Coronary artery (tissue), 2 donors: ENCODE data around the gene CFAP107.
"Not testable (repeated sequence)": the region's sequence is repeated elsewhere in the genome, so short reads cannot be mapped to it uniquely, and the experiment has no call there.

Source experiments
- DNase-seq: peaks from one replicate; pipeline ENCODE4 v3.0.0-alpha.2; 2017; ENCODE audit warnings: low spot score
- H3K27ac ChIP-seq, 2 donors: fragments of 200-600 bp; sonication (generic); one replicate each; pipeline ENCODE4 v1.5.1; 2016 to 2019
- H3K4me3 ChIP-seq: fragments of 200-600 bp; sonication (generic); 2 replicates; pipeline ENCODE4 v1.5.1; 2016; ENCODE audit warnings: mild to moderate bottlenecking, moderate library complexity
- CTCF ChIP-seq: fragments of 200-600 bp; sonication (generic); IDR thresholded peaks from one replicate; pipeline ENCODE4 v1.5.1; 2019; ENCODE audit warnings: antibody characterized with exemption

Gene CFAP107

DNA sequence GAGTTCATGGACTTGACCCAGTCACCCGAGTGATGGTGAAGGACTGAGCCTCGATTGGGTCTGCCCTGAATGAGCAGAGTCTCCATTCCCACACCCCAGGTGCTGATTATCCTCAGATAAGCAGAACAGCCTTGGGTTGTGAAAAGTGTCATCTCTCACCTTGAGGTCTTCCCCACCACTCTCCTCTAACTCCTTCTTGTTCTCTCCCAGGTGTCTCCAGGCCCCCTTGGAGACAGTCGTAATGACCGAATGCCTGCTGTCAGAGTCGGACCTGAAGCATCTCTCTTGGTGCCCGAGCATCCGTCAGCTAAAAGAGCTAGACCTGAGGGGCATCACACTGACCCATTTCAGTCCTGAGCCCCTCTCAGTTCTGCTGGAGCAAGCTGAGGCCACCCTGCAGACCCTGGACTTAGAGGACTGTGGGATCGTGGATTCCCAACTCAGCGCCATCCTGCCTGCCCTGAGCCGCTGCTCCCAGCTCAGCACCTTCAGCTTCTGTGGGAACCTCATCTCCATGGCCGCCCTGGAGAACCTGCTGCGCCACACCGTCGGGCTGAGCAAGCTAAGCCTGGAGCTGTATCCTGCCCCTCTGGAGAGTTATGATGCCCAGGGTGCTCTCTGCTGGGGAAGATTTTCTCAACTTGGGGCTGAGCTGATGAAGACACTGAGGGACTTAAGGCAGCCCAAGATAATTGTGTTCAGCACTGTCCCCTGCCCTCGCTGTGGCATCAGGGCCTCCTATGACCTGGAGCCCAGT, 31.0 kb downstream of the CFAP107 start:
- Histone ChIP-seq H3K27ac (no peak overlapping the region), H3K4me3 (no peak overlapping the region)
- no peak for DNase-seq
- TF ChIP-seq CTCF, result no peak

- Histone ChIP-seq H3K4me3 (no peak overlapping the region), H3K27ac (no peak overlapping the region)
- TF ChIP-seq CTCF, result no peak
- no peak for DNase-seq
Observed at GRCh38 chr1:12778061-12778460, 32.1 kb downstream of the CFAP107 start.

- Histone ChIP-seq H3K4me3 (no peak overlapping the region), H3K27ac (no peak overlapping the region)
- no peak for TF ChIP-seq CTCF
- no peak for DNase-seq
Observed at GRCh38 chr1:12778907-12779306, 32.9 kb downstream of the CFAP107 start.

DNA sequence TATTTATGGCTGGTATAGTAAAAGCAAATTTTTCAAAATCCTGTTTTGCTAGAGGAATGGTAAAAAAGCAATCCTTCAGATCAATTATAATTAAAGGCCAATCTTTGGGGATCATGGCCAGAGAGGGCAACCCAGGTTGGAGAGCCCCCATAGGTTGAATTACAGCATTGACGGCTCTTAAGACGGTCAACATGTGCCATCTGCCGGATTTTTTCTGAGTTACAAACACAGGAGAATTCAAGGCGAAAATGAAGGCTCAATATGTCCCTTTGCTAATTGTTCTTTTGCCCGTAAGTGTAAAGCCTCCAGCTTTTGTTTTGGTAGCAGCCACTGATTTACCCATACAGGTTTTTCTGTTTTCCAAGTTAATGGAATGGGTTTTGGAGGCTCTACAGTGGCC, 35.5 kb downstream of the CFAP107 start:
- H3K4me3 ChIP-seq, DNase-seq, H3K27ac ChIP-seq: not testable (repeated sequence)

DNA sequence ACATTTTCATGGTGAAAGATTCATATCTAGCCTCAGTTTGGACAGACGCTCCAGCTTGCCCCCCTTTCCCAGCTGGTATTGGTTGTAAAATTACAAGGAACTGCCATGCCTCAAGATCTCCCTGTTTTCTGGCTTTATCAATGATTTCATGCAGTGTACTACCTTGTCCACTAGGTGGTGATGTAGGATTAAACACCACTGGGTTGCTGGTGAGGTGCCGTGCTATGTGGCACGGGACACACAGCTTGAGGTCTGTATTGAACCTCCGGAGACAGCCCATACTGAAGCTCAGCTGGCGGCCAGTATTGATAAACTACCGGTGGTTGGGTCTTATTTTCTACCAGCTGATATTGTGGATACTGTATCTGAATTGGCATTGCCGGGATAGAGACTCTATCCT, 37.8 kb downstream of the CFAP107 start:
- H3K4me3 ChIP-seq, H3K27ac ChIP-seq, DNase-seq: not testable (repeated sequence)

DNA sequence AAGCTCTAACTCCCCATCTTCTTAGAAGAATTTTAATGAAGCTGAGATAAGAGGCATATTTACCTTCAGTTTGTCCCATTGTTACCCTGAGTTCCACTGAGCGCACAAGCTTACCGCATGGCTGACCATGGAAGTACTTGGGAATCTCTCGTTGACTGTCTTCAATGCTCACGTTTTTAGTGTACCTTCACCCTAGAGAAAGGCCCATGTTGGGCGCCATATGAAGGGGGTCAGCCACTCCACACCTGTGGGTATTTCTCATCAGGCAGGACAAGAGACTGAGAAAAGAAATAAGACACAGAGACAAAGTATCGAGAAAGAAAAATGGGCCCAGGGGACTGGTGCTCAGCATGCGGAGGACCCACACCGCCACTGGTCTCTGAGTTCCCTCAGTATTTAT, 38.7 kb downstream of the CFAP107 start:
- not testable (repeated sequence) for DNase-seq, H3K27ac ChIP-seq, H3K4me3 ChIP-seq

GRCh38 chr1:12791097-12791496, 45.1 kb downstream of the CFAP107 start, which contains the start of gene PRAMEF1:
Gene PRAMEF1, plus strand, starts transcription at chr1:12791397. Its CDS starts 1,831 bp downstream, at chr1:12793228.
- not testable (repeated sequence) for DNase-seq, H3K27ac ChIP-seq, H3K4me3 ChIP-seq

- no peak for DNase-seq
- H3K27ac ChIP-seq, result no peak overlapping the region
- no peak overlapping the region for H3K4me3 ChIP-seq
- TF ChIP-seq CTCF, result no peak
Observed at GRCh38 chr1:12798911-12799310, 52.9 kb downstream of the CFAP107 start.

DNA sequence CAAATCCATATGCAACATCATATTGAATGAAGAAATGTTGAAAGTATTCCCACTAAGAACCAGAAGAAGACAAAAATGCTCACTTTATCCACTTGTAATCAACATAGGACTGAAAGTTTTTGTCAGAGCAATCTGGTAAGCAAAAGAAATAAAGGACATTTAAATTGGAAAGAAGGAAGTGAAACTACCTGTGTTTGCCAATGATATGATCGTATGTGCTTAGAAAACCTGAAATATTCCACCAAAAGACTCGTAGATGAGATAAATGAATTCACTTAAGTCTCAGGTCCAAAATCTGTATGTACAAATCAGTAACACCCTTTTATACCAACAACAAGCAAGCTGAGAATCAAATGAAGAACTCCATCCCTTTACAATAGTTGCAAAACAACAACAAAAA, 53.7 kb downstream of the CFAP107 start:
- no peak for DNase-seq
- TF ChIP-seq CTCF, result no peak
- H3K27ac ChIP-seq, result no peak overlapping the region
- no peak overlapping the region for H3K4me3 ChIP-seq
